Posterior cingulate gyrus (tissue), 11 donors: Measurements from ENCODE around the gene RASA1.
"Not testable (repeated sequence)": the region's sequence is repeated elsewhere in the genome, so short reads cannot be mapped to it uniquely, and the experiment has no call there.

Source experiments
- DNase-seq, 10 donors: peaks; one replicate each; pipeline versions ENCODE4 v3.0.0 to v3.0.0-alpha.2; 2020 to 2021; ENCODE audit warnings: mixed read lengths in 3 of 10
- intact Hi-C: fragments of 100-400 bp; cut with DNase I; formaldehyde crosslinking; loops from one replicate; pipeline ENCODE4 v1.15.1; 2023

Gene RASA1

DNA sequence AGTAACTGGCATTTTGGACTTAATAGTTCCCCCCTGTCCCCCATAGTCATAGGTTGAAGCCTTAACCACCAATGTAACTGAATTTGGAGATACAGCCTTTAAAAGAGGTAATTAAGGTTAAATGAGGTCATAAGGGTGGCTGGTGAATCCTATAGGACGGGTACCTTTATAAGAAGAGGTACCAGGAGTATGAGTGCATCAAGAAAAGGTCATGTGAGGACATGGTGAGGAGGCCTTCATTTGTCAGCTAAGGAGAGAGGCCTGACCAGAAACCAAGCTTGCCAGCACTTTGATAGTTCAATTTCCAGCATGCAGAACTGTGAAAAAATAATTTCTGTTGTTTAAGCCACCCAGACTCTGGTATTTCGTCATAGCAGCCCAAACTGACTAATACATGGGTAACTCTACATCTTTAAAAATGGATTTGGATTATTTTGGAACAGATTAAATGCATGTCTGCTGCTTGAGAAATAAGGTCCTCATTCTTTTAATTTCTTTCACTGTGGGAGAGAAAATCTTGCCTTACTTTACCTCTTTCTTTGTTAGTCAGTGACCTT lies 9.7 kb downstream of the RASA1 start:
- no peak for DNase-seq
- intact Hi-C loops: no loop called here

DNA sequence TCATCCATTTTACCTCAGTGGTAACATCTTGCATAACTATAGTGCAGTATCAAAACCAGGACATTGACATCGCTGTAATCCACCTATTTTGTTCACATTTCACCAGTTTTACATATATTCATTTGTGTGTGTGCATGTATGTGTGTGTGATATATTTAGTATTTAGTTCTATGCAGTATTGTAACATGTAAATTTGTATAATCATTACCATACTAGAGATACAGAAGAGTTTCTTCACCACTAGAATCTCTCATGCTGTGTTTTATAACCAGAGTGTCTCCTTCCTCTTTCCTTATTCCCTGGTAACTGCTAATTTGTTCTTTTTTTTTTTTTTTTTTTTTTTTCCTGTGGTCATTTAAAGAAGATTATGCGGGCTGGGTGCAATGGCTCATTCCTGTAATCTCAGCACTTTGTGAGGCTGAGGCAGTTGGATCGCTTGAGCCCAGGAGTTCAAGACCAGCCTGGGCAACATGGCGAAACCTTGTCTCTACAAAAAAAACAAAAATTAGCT lies 11.0 kb downstream of the RASA1 start:
- intact Hi-C loops: no loop called here
- DNase-seq: no peak

DNA sequence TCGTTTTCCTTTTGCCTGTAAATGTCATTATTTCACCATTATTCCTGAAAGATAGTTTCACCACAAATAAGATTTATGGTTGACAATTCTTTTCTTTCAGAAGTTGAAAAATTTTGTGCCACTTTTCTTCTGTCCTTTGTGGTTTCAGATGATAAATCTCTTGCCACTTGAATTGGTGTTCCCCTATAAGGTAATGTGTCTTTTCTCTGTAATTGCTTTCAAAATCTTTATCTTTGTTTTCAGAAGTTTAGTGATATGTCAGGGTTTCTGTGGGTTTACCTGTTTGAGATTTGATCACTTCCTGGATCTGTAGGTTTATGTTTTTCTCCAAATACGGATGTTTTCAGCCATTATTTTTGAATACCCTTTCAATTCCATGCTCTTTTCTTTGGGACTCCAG lies 14.6 kb downstream of the RASA1 start:
- intact Hi-C loops: no loop called here
- no peak for DNase-seq

DNA sequence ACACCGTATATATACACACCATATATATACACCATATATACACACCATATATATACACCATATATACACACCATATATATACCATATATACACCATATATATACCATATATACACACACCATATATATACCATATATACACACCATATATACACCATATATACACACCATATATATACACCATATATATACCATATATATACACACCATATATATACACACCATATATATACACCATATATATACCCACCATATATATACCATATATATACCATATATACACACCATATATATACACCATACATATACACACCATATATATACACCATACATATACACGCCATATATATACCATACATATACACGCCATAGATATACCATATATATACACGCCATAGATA lies 19.6 kb downstream of the RASA1 start:
- DNase-seq, intact Hi-C loops: not testable (repeated sequence)

DNA sequence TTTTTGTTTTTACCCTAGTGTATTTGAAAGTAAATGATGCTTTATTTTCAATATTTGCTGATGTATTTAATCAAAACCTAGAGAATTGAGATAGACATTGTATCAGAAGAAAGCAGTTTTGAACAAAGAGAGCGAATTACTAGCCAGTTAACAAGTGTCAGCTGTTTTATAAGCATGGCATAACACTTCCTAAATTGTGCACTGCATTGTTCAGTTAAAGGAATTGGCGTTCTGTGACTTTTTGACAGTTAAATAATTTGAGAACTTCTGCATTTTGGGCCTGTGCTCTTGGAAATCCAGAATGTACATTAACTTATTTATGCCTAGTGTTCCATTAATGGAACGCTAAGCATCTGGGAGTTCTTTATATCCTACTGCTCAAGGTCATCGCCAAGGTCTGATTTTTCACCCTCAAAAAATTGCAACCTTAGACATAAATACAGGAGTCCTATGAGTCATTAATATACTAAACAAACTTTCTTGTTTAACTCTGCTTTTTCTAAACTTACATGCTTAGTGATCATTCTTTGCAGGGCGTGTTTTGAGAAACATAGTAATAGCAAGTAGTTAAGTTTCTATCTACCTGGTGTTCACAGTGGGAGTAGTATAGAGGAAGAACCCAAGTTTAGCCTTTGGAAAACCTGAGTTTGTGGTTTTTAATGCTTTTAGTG lies 31.1 kb downstream of the RASA1 start:
- intact Hi-C loops: no loop called here
- no peak for DNase-seq

DNA sequence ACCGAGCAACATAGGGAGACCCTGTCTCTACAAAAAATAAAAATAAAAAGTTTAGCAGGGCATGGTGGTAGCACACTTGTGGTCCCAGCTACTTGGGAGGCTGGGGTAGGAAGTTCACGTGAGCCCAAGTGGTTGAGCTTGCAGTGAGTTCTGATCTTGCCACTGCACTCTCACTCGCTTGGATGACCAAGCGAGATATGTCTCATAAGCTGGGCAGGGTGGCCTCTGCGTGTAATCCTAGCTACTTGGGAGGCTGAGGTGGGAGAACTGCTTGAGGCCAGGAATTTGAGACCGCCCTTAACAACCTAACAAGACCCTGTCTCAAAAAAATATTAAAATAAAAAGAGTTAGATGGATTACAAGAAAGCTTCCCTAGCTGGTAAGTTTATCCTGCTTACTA lies 32.5 kb downstream of the RASA1 start:
- intact Hi-C loops: no loop called here
- no peak for DNase-seq

DNA sequence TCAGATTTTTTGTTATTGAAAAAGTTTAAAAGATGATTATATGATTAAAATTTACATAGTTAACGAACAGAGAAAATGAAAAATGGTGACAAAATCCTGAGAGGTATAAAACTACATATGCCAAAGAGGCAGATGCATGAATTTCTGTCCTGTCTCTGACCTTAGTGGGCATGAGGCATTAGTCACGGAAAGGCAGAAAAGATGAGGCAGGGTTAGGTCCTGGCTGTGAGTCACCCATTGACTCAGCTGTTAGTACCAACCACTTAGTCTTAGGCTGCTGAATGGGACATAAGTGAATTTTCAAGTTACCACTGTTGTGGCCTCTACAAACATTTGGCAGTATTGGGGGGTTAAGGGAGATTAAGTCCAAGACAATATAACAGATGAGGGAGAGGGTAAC lies 33.1 kb downstream of the RASA1 start:
- intact Hi-C loops: no loop called here
- no peak for DNase-seq

DNA sequence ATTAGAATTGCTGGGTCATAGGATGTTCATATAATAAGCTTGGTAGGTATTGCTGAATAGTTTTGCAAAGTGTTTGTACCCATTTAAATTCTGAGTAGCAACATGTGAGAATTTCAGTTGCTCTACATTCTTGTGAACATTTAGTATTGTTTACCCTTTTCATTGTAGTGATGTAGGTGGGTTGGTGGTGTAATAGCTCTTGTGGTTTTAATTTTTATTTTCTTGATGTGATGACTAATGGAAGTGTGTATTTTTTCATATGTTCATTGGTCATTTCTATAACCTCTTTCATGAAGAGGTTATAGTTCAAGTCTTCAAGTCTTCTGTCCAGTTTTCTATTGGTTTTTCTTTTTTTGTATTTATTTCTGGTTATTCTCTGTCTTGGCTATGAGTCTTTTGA lies 34.4 kb downstream of the RASA1 start:
- intact Hi-C loops: no loop called here
- no peak for DNase-seq

DNA sequence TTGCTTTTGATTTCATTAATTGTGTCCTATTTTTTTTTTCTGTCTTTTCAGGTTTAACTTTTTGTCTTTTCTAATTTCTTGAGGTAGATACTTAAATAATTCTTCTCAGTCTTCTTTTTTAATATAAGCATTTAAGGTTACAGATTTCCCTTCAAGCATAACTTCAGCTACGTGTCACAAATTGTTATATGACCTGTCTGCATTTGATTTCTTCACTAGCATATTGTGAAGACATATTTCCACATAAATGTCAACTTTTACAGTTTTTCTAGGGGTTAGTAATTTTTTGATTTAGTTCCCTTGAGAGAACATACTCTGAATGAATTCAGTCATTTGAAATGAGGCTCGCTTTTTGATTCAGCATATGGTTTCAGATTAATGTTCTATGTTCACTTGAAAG lies 35.6 kb downstream of the RASA1 start:
- intact Hi-C loops: no loop called here
- no peak for DNase-seq

DNA sequence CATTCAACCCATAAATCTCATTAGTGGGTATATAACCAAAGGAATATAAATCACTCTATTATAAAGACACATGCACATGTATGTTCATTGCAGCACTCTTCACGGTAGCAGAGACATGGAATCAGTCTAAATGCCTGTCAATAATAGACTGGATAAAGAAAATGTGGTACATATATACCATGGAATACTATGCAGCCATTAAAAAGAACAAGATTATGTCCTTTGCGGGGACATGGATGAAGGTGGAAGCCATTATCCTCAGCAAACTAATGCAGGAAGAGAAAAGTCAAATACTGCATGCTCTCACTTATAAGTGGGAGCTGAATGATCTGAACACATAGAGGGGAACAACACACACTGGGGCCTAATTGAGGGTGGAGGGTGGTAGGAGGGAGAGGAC lies 38.4 kb downstream of the RASA1 start:
- intact Hi-C loops, DNase-seq: not testable (repeated sequence)

DNA sequence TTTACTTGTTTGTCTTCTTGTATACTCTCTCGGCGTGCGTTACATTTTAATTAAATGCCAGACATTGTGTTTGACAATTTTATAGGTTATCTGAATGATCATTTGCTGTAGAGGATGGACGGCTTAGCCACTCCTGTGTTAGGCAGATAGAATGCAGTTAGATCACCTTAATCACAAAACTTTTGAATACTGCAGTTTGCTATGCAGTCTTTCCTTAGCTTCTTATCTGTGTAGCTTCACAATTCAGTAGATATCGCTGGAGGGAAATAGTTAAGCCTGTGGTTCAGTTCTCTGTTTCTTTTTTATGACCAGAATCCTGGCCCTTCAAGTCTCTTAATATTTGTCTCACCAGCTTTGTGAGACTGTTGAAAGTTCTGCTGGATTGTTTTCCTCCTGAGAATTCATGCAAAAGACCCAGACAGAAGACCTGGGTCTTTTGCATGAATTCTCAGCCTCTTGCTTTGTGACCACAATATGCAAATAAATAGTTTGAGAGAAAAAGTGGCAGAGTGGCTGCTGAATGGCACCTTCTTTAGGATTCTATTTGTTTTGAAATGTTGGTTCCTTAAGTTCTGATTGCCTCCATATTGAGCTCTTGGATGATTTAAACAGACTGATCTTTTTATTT lies 40.2 kb downstream of the RASA1 start:
- intact Hi-C loops: no loop called here
- DNase-seq: no peak

DNA sequence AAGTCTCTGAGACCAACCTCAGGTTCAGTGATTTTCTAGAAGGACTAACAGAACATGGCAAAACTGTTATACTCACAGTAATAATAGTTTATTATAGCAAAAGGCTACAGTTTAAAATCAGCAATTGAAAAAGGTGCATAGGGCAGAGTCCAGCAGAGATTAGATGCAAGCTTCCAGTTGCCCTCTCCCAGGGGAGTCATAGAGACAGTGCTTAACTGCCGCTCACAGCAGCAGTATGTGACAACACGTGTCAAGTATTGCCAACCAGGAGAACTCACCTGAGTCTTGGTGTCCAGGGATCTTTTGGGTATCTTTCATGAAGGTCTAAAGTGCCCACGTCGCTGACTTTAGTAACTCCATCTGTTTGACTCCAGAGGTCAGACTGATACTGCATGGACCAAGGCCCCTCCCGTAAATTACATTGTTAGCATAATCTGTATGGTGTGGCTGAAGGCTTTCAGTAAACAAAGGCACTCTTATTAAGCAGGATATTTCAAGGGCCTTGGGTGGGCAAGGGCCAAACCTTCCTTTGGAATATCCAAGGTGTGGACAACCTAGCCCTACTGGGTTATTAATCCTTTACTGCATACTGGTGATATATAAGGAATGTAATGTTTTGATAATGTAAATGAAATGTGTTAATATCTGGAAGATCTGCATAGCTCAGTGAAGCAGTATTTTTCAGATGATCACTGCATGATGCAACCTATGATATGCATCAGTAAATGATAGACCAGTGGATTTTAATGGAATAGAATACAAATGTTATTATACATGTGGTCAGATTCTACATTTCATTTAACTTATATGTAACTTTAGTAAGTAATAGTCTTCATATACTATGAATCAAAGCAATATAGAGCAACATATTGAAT lies 44.0 kb downstream of the RASA1 start:
- DNase-seq: no peak
- intact Hi-C loops: no loop called here

DNA sequence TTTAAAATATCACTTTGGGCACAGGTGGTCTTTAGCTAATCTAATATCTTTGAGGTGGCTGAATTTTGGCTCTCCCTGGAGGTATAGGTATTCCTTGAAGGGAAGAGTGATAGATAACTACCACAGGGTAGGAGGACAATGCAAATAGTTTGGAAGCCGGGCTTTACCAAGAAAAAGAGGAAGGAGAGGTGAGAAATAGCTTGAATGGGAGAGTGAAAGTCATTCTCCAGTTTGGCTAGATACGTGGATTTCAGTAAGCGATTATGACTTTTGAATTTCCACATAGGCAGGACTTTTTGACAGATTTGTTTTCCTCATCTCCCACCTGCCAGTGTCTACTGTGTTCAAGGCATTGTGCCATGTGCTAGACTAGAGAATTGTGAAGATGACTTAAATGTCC lies 45.5 kb downstream of the RASA1 start:
- intact Hi-C loops: no loop called here
- no peak for DNase-seq

DNA sequence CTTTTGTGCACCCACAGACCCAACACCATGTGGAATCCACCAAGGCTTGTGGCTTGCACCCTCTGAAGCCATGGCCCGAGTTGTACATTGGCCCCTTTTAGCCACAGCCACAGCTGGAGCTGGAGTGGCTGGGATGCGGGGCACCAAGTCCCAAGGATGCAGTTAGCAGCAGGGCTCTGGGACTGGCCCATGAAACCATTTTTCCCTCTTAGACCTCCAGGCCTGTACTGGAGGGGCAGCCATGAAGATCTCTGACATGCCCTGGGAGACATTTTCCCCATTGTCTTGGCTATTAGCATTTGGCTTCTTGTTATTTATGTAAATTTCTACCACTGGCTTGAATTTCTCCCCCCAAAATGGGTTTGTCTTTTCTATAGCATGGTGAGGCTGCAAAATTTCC lies 51.8 kb downstream of the RASA1 start:
- no peak for DNase-seq

DNA sequence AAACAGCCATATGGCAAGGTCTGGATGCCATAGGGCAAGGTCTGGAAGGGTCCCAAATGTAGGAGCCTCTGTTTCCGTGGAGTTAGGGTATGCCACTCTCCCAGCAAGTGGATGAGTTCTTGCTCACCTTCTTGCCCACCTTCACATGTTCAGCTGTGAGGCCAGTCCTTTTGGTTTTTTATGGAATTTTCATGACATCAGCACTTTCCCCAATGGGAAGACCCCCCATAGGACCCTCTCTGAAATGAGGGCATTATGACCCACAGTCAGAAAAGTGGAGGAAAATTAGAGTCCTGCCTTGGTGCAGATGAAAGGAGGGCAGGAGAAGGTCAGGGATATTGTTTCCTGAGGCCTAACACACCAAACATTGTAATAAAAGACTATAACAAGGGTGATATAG lies 53.9 kb downstream of the RASA1 start:
- no peak for DNase-seq
- intact Hi-C loops: no loop called here

More for the DNA sequence above, 51.8 kb downstream of the RASA1 start:
- intact Hi-C loops: no loop called here

DNA sequence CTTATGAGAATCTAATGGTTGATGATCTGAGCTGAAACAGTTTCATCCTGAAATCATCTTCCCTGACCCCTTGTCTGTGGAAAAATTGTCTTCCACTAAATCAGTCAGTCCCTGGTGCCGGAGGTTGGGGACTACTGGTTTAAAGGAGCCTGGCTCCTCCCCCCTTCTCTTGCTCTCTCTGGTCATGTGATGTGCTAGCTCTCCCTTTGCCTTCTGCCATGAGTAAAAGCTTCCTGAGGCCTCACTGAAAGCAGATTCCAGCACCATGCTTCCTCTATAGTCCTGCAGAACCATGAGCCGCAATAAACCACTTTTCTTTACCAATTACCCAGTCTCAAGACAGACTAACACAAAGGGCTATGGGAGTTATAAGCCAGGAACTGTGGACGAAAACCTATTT lies 54.7 kb downstream of the RASA1 start:
- no peak for DNase-seq
- intact Hi-C loops: no loop called here

DNA sequence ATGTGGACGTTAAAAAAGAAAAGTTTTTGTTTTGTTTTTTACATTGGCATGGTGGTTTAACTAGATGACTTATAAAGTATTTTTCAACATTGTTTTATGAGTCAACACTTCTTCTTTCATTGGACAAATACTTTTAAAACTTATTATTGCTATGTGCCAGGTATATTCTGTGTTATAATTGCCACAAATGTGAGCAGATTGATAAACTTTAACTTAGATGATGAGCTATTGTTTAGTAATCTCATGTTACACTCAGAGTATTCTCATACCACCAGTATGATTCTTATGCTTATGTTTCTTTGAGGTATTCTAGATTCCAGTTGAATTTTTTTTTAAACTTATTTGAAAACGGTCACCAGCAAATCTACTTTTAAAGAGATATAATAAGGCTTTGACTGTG lies 60.3 kb downstream of the RASA1 start:
- DNase-seq: no peak
- intact Hi-C loops: no loop called here

DNA sequence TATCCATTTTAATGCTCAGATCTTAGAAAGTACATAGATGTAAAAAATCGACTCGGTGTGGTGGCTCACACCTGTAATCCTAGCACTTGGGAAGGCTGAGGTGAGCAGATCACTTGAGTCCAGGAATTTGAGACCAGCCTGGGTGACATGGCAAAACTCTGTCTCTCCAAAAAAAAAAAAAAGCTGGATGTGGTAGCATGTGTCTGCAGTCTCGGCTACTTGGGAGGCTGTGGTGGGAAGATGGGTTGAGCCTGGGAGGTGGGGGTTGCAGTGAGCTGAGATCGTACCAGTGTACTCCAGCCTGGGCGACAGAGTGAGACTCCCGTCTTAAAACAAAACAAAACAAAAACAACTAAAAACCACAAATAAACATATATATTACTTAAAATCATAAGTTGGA lies 61.4 kb downstream of the RASA1 start:
- intact Hi-C loops: no loop called here
- no peak for DNase-seq

DNA sequence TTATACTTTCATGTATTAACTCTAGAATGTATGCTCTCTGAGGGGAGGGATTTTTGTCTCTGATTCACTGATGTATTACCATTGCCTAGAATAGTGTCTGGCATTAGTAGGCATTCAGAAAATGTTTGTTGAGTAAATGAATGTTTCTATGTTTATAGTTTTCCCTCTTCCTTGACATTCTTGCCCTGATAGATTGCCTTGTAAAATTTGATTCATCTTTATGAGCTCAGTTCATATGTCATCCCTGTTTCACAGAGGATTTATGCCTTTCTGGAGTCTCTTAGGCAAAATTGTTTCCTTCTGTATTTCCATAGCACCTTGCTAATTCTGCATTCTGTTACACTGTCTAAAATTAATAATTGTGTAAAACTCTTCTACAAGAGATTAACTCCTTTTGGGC lies 72.3 kb downstream of the RASA1 start:
- intact Hi-C loops: no loop called here
- no peak for DNase-seq

DNA sequence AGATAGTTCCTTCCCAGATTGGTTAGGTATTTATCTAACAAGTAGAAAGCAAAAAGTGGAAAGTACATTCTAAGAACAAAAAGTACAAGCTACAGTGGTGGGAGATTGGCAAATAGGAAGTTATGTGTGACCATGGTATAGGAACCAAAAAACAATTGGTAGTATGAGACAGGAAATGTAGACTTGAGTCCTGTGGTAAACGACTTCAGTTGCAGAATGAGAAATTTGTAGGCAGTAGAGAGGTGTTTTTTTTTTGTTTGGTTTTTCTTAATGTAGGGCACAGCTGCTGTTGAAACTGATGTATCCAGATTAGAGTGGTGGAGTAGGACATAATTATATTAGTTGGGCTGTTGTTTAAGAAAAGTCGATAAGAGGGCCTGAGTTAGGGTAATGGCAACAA lies 73.0 kb downstream of the RASA1 start:
- intact Hi-C loops: no loop called here

DNA sequence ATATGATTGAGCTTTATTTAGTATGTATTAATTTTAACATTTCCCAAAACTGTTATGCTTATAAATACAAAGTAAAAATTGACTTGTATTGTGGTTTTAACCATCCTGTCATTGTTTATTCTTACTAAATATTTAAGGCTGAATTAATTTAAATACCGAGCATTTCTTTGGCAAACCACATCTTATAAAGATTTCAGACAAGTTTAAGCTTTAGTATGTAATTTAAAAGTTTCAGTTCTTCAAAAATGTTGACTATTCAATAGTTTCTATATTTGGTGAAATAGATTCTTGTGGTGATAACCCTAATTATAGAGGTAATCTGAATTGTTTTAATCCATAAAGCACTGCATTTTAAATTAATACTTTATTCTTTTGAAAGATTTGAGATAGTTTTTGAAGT lies 79.6 kb downstream of the RASA1 start:
- intact Hi-C loops: no loop called here
- DNase-seq: no peak

More for the DNA sequence above, 73.0 kb downstream of the RASA1 start:
- DNase-seq: no peak
